BLaER1 (cell line): Measurements from ENCODE around the gene LIG1.
"Not testable (repeated sequence)": the region's sequence is repeated elsewhere in the genome, so short reads cannot be mapped to it uniquely, and the experiment has no call there.

Source experiments
- H3K27ac ChIP-seq: shearing (Covaris generic); formaldehyde crosslinking; 2 replicates; pipeline ENCODE4 v1.8.1; 2022
- H3K27me3 ChIP-seq: shearing (Covaris generic); formaldehyde crosslinking; 2 replicates; pipeline ENCODE4 v1.8.1; 2022
- H3K36me3 ChIP-seq: shearing (Covaris generic); formaldehyde crosslinking; 2 replicates; pipeline ENCODE4 v1.8.1; 2022
- H3K4me1 ChIP-seq: shearing (Covaris generic); formaldehyde crosslinking; 2 replicates; pipeline ENCODE4 v1.8.1; 2022
- H3K4me2 ChIP-seq: shearing (Covaris generic); formaldehyde crosslinking; 2 replicates; pipeline ENCODE4 v1.8.1; 2022
- H3K4me3 ChIP-seq: shearing (Covaris generic); formaldehyde crosslinking; 2 replicates; pipeline ENCODE4 v1.8.1; 2022
- H3K9ac ChIP-seq: shearing (Covaris generic); formaldehyde crosslinking; 2 replicates; pipeline ENCODE4 v1.8.1; 2022
- H3K9me3 ChIP-seq: shearing (Covaris generic); formaldehyde crosslinking; 2 replicates; pipeline ENCODE4 v1.8.1; 2022
- H4K20me1 ChIP-seq: shearing (Covaris generic); formaldehyde crosslinking; 2 replicates; pipeline ENCODE4 v1.8.1; 2022
- Cebpa-rat ChIP-seq: shearing (Covaris generic); IDR thresholded peaks from 2 replicates; pipeline ENCODE4 v1.8.1; 2022

Gene LIG1

GRCh38 chr19:48094129-48094854 is 75.9 kb downstream of the LIG1 start:
- no peak overlapping the region for H3K27ac ChIP-seq
- no peaks in the 10 kb centered on the region for H3K27me3 ChIP-seq
- H3K4me1 ChIP-seq, result no peaks in the 10 kb centered on the region
- H3K9ac ChIP-seq, result no peak overlapping the region
- 0 out of 2 replicates have a peak, but pooled peaks cover 7% of the 10 kb centered on the region for H3K36me3 ChIP-seq
- no peak overlapping the region for H3K4me3 ChIP-seq
- H3K4me2 ChIP-seq, result no peak overlapping the region
- H4K20me1 ChIP-seq, result no peaks in the 10 kb centered on the region
- TF ChIP-seq Cebpa-rat, result no peak
- peaks cover 35% of the 10 kb centered on the region for H3K9me3 ChIP-seq

GRCh38 chr19:48091111-48091718 is 78.9 kb downstream of the LIG1 start:
- not testable (repeated sequence) for H3K4me1 ChIP-seq, H3K27me3 ChIP-seq, H4K20me1 ChIP-seq, H3K36me3 ChIP-seq, H3K4me2 ChIP-seq, H3K27ac ChIP-seq, H3K4me3 ChIP-seq, H3K9ac ChIP-seq
- peaks cover 35% of the 10 kb centered on the region for H3K9me3 ChIP-seq

GRCh38 chr19:48090281-48090802 is 79.8 kb downstream of the LIG1 start:
- Histone ChIP-seq H4K20me1 (no peaks in the 10 kb centered on the region), H3K27me3 (no peaks in the 10 kb centered on the region), H3K27ac (no peak overlapping the region), H3K4me3 (no peak overlapping the region), H3K9ac (no peak overlapping the region), H3K36me3 (0 out of 2 replicates have a peak, but pooled peaks cover 7% of the 10 kb centered on the region), H3K9me3 (peaks cover 40% of the 10 kb centered on the region), H3K4me1 (no peaks in the 10 kb centered on the region), H3K4me2 (no peak overlapping the region)
- TF ChIP-seq Cebpa-rat, result no peak

- H3K4me1 ChIP-seq, H3K4me2 ChIP-seq, H3K4me3 ChIP-seq, H3K36me3 ChIP-seq, H3K9ac ChIP-seq, H3K27me3 ChIP-seq, H4K20me1 ChIP-seq, H3K27ac ChIP-seq: not testable (repeated sequence)
- H3K9me3 ChIP-seq, result peaks cover 26% of the 10 kb centered on the region
These were observed 81.2 kb downstream of the LIG1 start for GRCh38 chr19:48088991-48089390.

- no peak for TF ChIP-seq Cebpa-rat
- Histone ChIP-seq H3K4me1 (no peaks in the 10 kb centered on the region), H3K9ac (no peak overlapping the region), H3K27ac (no peak overlapping the region), H3K4me2 (no peak overlapping the region), H3K36me3 (no peaks in the 10 kb centered on the region), H3K27me3 (no peaks in the 10 kb centered on the region), H3K9me3 (peaks cover 12% of the 10 kb centered on the region), H4K20me1 (no peaks in the 10 kb centered on the region), H3K4me3 (no peak overlapping the region)
These were observed 84.0 kb downstream of the LIG1 start for GRCh38 chr19:48085904-48086864.

GRCh38 chr19:48085076-48085475 is 85.1 kb downstream of the LIG1 start:
- Histone ChIP-seq H3K9ac (no peak overlapping the region), H3K36me3 (no peaks in the 10 kb centered on the region), H3K9me3 (peaks cover 5% of the 10 kb centered on the region; the same call in 1 of the 2 replicates), H4K20me1 (no peaks in the 10 kb centered on the region), H3K4me1 (no peaks in the 10 kb centered on the region), H3K4me2 (no peak overlapping the region), H3K27ac (no peak overlapping the region), H3K27me3 (no peaks in the 10 kb centered on the region), H3K4me3 (no peak overlapping the region)
- TF ChIP-seq Cebpa-rat, result no peak

GRCh38 chr19:48081106-48081505 is 89.0 kb downstream of the LIG1 start:
- no peak for TF ChIP-seq Cebpa-rat
- H3K27ac ChIP-seq, result no peak overlapping the region
- no peaks in the 10 kb centered on the region for H4K20me1 ChIP-seq
- no peaks in the 10 kb centered on the region for H3K36me3 ChIP-seq
- H3K9ac ChIP-seq, result no peak overlapping the region
- no peaks in the 10 kb centered on the region for H3K4me1 ChIP-seq
- H3K9me3 ChIP-seq, result peaks cover 4% of the 10 kb centered on the region; the same call in 1 of the 2 replicates
- H3K27me3 ChIP-seq, result no peaks in the 10 kb centered on the region
- no peak overlapping the region for H3K4me3 ChIP-seq
- no peak overlapping the region for H3K4me2 ChIP-seq

GRCh38 chr19:48070177-48070769 is 99.9 kb downstream of the LIG1 start:
- H4K20me1 ChIP-seq, H3K36me3 ChIP-seq, H3K27ac ChIP-seq, H3K4me1 ChIP-seq, H3K9ac ChIP-seq, H3K9me3 ChIP-seq, H3K4me3 ChIP-seq, H3K4me2 ChIP-seq, H3K27me3 ChIP-seq: not testable (repeated sequence)

GRCh38 chr19:48069435-48069834 is 100.7 kb downstream of the LIG1 start:
- H3K9ac ChIP-seq, result no peak overlapping the region
- H3K9me3 ChIP-seq, result peaks cover 10% of the 10 kb centered on the region; the same call in 1 of the 2 replicates
- no peak overlapping the region for H3K4me2 ChIP-seq

More at GRCh38 chr19:48069435-48069834, 100.7 kb downstream of the LIG1 start:
- H3K4me3 ChIP-seq, result no peak overlapping the region
- H3K27ac ChIP-seq, result no peak overlapping the region
- H4K20me1 ChIP-seq, result no peaks in the 10 kb centered on the region
- no peaks in the 10 kb centered on the region for H3K27me3 ChIP-seq
- H3K36me3 ChIP-seq, result no peaks in the 10 kb centered on the region
- TF ChIP-seq Cebpa-rat, result no peak
- H3K4me1 ChIP-seq, result 0 out of 2 replicates have a peak, but pooled peaks cover 4% of the 10 kb centered on the region
